Right lobe of liver (tissue), 4 donors: ENCODE data around the gene CGB3.
"Not testable (repeated sequence)": the region's sequence is repeated elsewhere in the genome, so short reads cannot be mapped to it uniquely, and the experiment has no call there.

Experiments used
- CTCF ChIP-seq, 4 donors: fragments of 200-600 bp in 3 of 4; fragments of 450-650 bp in 1 of 4; IDR thresholded peaks; one replicate each; pipeline versions ENCODE4 v1.5.1 to v1.8.0; 2016 to 2022; ENCODE audit warnings: antibody characterized with exemption in 4 of 4, mild to moderate bottlenecking in 2 of 4
- POLR2A ChIP-seq: fragments of 450-650 bp; IDR thresholded peaks from one replicate; pipeline ENCODE4 v1.6.1; 2017; ENCODE audit warnings: antibody characterized with exemption, mild to moderate bottlenecking
- donor health status: DM: no; HTN: no; CAD: no.
- donor health status: DM: no; HTN: no; CAD: no.
- donor health status: DM: no; HTN: yes; CAD: no.

GRCh38 chr19:49028686-49029085, 4.6 kb upstream of the CGB3 start:
- TF ChIP-seq CTCF (IDR thresholded peaks at IDR 0.05); POLR2A: not testable (repeated sequence)
